Mesenchymal stem cell (in vitro differentiated cells and primary cell): Measurements from ENCODE around the gene PRTN3. TPM values are rescaled to one million over a fixed set of nuclear protein-coding genes. Genes with fewer than 3 reads are reported as not detected.

Experiments
- DNase-seq: peaks from one replicate; pipeline ENCODE4 v3.0.0-alpha.2; 2013
- H2AFZ ChIP-seq: one replicate; pipeline ENCODE4 v1.6.1; 2013; ENCODE audit warnings: low read depth, mild to moderate bottlenecking, control low read depth, inconsistent platforms, low read length, moderate library complexity
- H2AK5ac ChIP-seq: 2 replicates; pipeline ENCODE4 v1.6.1; 2013; ENCODE audit warnings: low read length, moderate library complexity, mild to moderate bottlenecking, inconsistent platforms; ENCODE audit not compliant: severe bottlenecking
- H2BK120ac ChIP-seq: one replicate; pipeline ENCODE4 v1.6.1; 2013; ENCODE audit warnings: low read depth, mild to moderate bottlenecking, inconsistent platforms, low read length, moderate library complexity
- H2BK12ac ChIP-seq, 2 experiments: one replicate each; pipeline ENCODE4 v1.6.1; 2013; ENCODE audit warnings: inconsistent platforms in 2 of 2, low read length in 2 of 2, mild to moderate bottlenecking in 2 of 2, moderate library complexity in 2 of 2, control low read depth in 1 of 2
- H2BK15ac ChIP-seq: one replicate; pipeline ENCODE4 v1.6.1; 2013; ENCODE audit warnings: mild to moderate bottlenecking, low read depth, inconsistent platforms; ENCODE audit not compliant: poor library complexity, severe bottlenecking
- H2BK5ac ChIP-seq: 2 replicates; pipeline ENCODE4 v1.6.1; 2013; ENCODE audit warnings: low read depth, mild to moderate bottlenecking, low read length, control low read depth, inconsistent platforms; ENCODE audit not compliant: poor library complexity, severe bottlenecking
- H3K14ac ChIP-seq, 2 experiments: one replicate each; pipeline ENCODE4 v1.6.1; 2013; ENCODE audit warnings: inconsistent platforms in 2 of 2, low read length in 2 of 2, control low read depth in 1 of 2, mild to moderate bottlenecking in 1 of 2, moderate library complexity in 1 of 2
- H3K18ac ChIP-seq, 2 experiments: one replicate each; pipeline ENCODE4 v1.6.1; 2013; ENCODE audit warnings: inconsistent platforms in 2 of 2, low read length in 2 of 2, control low read depth in 1 of 2, low read depth in 1 of 2, mild to moderate bottlenecking in 1 of 2
- H3K23ac ChIP-seq, 2 experiments: one replicate each; pipeline ENCODE4 v1.6.1; 2013; ENCODE audit warnings: inconsistent platforms in 2 of 2, low read length in 2 of 2, mild to moderate bottlenecking in 2 of 2, moderate library complexity in 2 of 2, control low read depth in 1 of 2
- H3K27ac ChIP-seq: 2 replicates; pipeline ENCODE4 v1.5.1; 2013; ENCODE audit warnings: mild to moderate bottlenecking, moderate library complexity, low read length, control low read depth, inconsistent platforms; ENCODE audit not compliant: poor library complexity, severe bottlenecking
- H3K27me3 ChIP-seq, 2 experiments: 2 replicates each; pipeline versions ENCODE4 v1.6.1 to v1.7.0; 2013; ENCODE audit warnings: low read length in 2 of 2, mild to moderate bottlenecking in 2 of 2, moderate library complexity in 2 of 2, control low read depth in 1 of 2, inconsistent platforms in 1 of 2; ENCODE audit not compliant: control insufficient read depth in 1 of 2, insufficient read depth in 1 of 2
- H3K36me3 ChIP-seq, 2 experiments: 2 replicates each; pipeline versions ENCODE4 v1.6.1 to v1.7.0; 2013; ENCODE audit warnings: low read length in 2 of 2, control low read depth in 1 of 2, inconsistent platforms in 1 of 2, low read depth in 1 of 2, mild to moderate bottlenecking in 1 of 2; ENCODE audit not compliant: insufficient read depth in 2 of 2, control insufficient read depth in 1 of 2
- H3K4ac ChIP-seq, 2 experiments: one replicate each; pipeline ENCODE4 v1.6.1; 2013; ENCODE audit warnings: inconsistent platforms in 2 of 2, low read length in 2 of 2, mild to moderate bottlenecking in 2 of 2, moderate library complexity in 2 of 2, control low read depth in 1 of 2, low read depth in 1 of 2
- H3K4me1 ChIP-seq: 2 replicates; pipeline ENCODE4 v1.6.1; 2013; ENCODE audit warnings: low read depth, low read length, control low read depth; ENCODE audit not compliant: control insufficient read depth, insufficient read depth
- H3K4me2 ChIP-seq: 2 replicates; pipeline ENCODE4 v1.6.1; 2013; ENCODE audit warnings: low read length, mild to moderate bottlenecking, inconsistent platforms; ENCODE audit not compliant: poor library complexity, severe bottlenecking
- H3K4me3 ChIP-seq, 2 experiments: 2 replicates each; pipeline versions ENCODE4 v1.5.1 to v1.7.0; 2013; ENCODE audit warnings: low read length in 2 of 2, mild to moderate bottlenecking in 2 of 2, control low read depth in 1 of 2, low read depth in 1 of 2; ENCODE audit not compliant: insufficient read depth in 1 of 2
- H3K79me1 ChIP-seq: replicated peaks from 2 replicates; pipeline ENCODE4 v1.6.1; 2013; ENCODE audit warnings: mild to moderate bottlenecking, control low read depth, low read length, inconsistent platforms; ENCODE audit not compliant: poor library complexity, severe bottlenecking
- H3K9ac ChIP-seq: 2 replicates; pipeline ENCODE4 v1.7.0; 2013; ENCODE audit warnings: mild to moderate bottlenecking, low read length, moderate library complexity
- H3K9me3 ChIP-seq: 2 replicates; pipeline ENCODE4 v1.7.0; 2013; ENCODE audit warnings: mild to moderate bottlenecking, low read length; ENCODE audit not compliant: control insufficient read depth
- H4K8ac ChIP-seq: one replicate; pipeline ENCODE4 v1.6.1; 2013; ENCODE audit warnings: inconsistent platforms, mild to moderate bottlenecking, low read length, moderate library complexity
- H4K91ac ChIP-seq: one replicate; pipeline ENCODE4 v1.6.1; 2013; ENCODE audit warnings: mild to moderate bottlenecking, low read length, inconsistent platforms
- WGBS: methylation state at CpG from one replicate; pipeline ENCODE4 v1.1.7; 2013; ENCODE audit warnings: mixed read lengths; 5-methylcytosine and 5-hydroxymethylcytosine counted together
- polyA plus RNA-seq, 2 experiments: library from polyadenylated mRNA; stranded (reverse); fragments of 200-250 nt; gene quantifications; one replicate each; pipeline ENCODE4 v1.2.3, GENCODE V29; 2013

Gene PRTN3, protein sequence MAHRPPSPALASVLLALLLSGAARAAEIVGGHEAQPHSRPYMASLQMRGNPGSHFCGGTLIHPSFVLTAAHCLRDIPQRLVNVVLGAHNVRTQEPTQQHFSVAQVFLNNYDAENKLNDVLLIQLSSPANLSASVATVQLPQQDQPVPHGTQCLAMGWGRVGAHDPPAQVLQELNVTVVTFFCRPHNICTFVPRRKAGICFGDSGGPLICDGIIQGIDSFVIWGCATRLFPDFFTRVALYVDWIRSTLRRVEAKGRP
- polyA plus RNA-seq (2013, experiment 1 of 2), result 0.07 TPM
- polyA plus RNA-seq (2013, experiment 2 of 2), result 0.04 TPM

- H3K9ac ChIP-seq, result no peak within 1 kb of the TSS
- no peak within 1 kb of the TSS for H2BK15ac ChIP-seq
- no peak within 1 kb of the TSS for H3K4ac ChIP-seq
- no peak within 1 kb of the TSS for H4K8ac ChIP-seq
- DNase-seq, result no peak
- peaks cover 12% of the 10 kb centered on the region for H3K4me1 ChIP-seq
- H2BK12ac ChIP-seq, result no peak within 1 kb of the TSS
- no peak within 1 kb of the TSS for H2AK5ac ChIP-seq
- WGBS, result 83% methylated on average over 24 of the region's 24 CpGs
- peaks cover 21 to 64% of the 10 kb centered on the region in 2 experiments for H3K27me3 ChIP-seq
- H3K18ac ChIP-seq, result no peak within 1 kb of the TSS
- H3K9me3 ChIP-seq, result no peaks in the 10 kb centered on the region
- no peak within 1 kb of the TSS for H2AFZ ChIP-seq
- no peak within 1 kb of the TSS for H3K23ac ChIP-seq
- H3K36me3 ChIP-seq, result peaks cover 0 to 6% of the 10 kb centered on the region in 2 experiments
- no peak within 1 kb of the TSS for H3K27ac ChIP-seq
- no peak within 1 kb of the TSS for H4K91ac ChIP-seq
- H2BK5ac ChIP-seq, result no peak within 1 kb of the TSS
- H3K14ac ChIP-seq, result no peak within 1 kb of the TSS
- H3K79me1 ChIP-seq, result no peaks in the 10 kb centered on the region
- no peak within 1 kb of the TSS for H3K4me2 ChIP-seq
- H2BK120ac ChIP-seq, result no peak within 1 kb of the TSS
- H3K4me3 ChIP-seq, result no peak within 1 kb of the TSS
Observed at GRCh38 chr19:840519-841206, at the start of gene PRTN3. Gene PRTN3 (plus strand): TSS chr19:840999. CDS start chr19:841009, 10 bp downstream.

- Histone ChIP-seq H3K79me1 (peaks cover 2% of the 10 kb centered on the region), H4K8ac (no peak overlapping the region), H3K9ac (no peak overlapping the region), H4K91ac (peak overlapping the region; percentile 5), H2AFZ (no peak overlapping the region), H3K27ac (no peak overlapping the region), H2BK5ac (no peak overlapping the region), H3K9me3 (no peaks in the 10 kb centered on the region), H3K4me3 (no peak overlapping the region), H3K18ac (no peak overlapping the region), H3K4me2 (no peak overlapping the region), H3K36me3 (no peaks in the 10 kb centered on the region), H2BK120ac (peak overlapping the region; percentile 40), H3K4ac (no peak overlapping the region), H3K23ac (no peak overlapping the region), H3K14ac (no peak overlapping the region), H2AK5ac (no peak overlapping the region), H3K27me3 (no peaks in the 10 kb centered on the region), H3K4me1 (peaks cover 25% of the 10 kb centered on the region), H2BK15ac (no peak overlapping the region), H2BK12ac (peak overlapping the region in 1 of 2 experiments; percentile 29)
- no peak for DNase-seq
- 94% methylated on average over 26 of the region's 26 CpGs for WGBS
Observed at GRCh38 chr19:791007-791566, 49.7 kb upstream of the PRTN3 start.

DNA sequence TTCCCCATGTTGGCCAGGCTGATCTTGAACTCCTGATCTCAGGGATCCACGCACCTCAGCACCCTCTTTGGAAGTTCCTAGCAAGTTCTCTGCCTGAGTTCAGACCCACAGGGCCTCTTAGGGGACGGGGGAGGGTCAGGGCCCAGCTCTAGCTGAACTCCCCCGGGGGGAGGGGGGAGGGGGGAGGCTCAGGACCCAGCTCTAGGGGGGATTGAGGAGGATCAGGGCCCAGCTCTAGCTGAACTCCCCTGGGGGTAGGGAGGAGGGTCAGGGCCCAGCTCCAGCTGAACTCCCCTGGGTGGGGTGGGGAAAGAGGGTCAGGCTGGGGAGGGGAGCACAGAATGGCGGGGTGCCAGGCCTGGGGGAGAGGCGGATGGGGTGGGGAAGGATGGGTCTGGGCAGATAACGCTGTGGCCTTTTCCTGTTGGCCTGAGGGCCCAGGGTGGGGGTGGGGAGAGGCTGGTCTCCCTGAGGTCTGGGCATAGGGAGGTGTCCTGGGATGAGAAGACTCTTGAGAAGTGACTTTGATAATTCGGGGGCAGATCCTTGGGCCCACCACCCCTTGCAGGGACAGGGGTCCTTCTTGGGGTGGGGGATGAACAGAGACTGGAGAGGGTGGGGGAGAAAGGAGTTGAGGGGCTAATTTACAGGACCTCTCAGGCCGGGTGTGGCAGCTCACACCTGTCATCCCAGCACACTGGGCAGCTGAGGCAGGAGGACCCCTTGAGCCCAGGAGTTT, 49.1 kb upstream of the PRTN3 start:
- Histone ChIP-seq H3K14ac (no peak overlapping the region), H2BK120ac (peak overlapping the region; percentile 56), H3K18ac (peak overlapping the region in 1 of 2 experiments; percentile 42), H3K4me2 (no peak overlapping the region), H4K91ac (peak overlapping the region; percentile 43), H3K27me3 (no peaks in the 10 kb centered on the region), H4K8ac (no peak overlapping the region), H3K4ac (peak overlapping the region in 1 of 2 experiments; percentile 22), H3K79me1 (peaks cover 2% of the 10 kb centered on the region), H3K9me3 (no peaks in the 10 kb centered on the region), H3K4me3 (no peak overlapping the region), H2AK5ac (no peak overlapping the region), H2AFZ (no peak overlapping the region), H3K36me3 (no peaks in the 10 kb centered on the region), H3K23ac (no peak overlapping the region), H2BK5ac (no peak overlapping the region), H3K27ac (no peak overlapping the region), H2BK15ac (peak overlapping the region; percentile 34), H3K9ac (no peak overlapping the region), H3K4me1 (peaks cover 29% of the 10 kb centered on the region), H2BK12ac (peak overlapping the region in 1 of 2 experiments; percentile 40)
- no peak for DNase-seq
- WGBS, result 81% methylated on average over 8 of the region's 8 CpGs
